Transverse colon (tissue), 4 donors: ENCODE results near the gene SNRNP48. TPM values are rescaled to one million over a fixed set of nuclear protein-coding genes. Genes with fewer than 3 reads are reported as not detected.
A peak's percentile ranks its signal among the peaks of the same experiment; 100 is the strongest.

Experiments
- DNase-seq: peaks from one replicate; pipeline ENCODE4 v3.0.0-alpha.2; 2019
- H3K27ac ChIP-seq, 4 donors: fragments of 200-600 bp; sonication (generic); 2 replicates each; pipeline ENCODE4 v1.5.1; 2016 to 2018; ENCODE audit warnings: inconsistent platforms in 4 of 4
- H3K27me3 ChIP-seq: fragments of 200-600 bp; sonication (generic); 2 replicates; pipeline ENCODE4 v1.5.1; 2017; ENCODE audit warnings: inconsistent platforms
- H3K36me3 ChIP-seq, 4 donors: fragments of 200-600 bp; sonication (generic); 2 replicates each; pipeline ENCODE4 v1.5.1; 2017 to 2019; ENCODE audit warnings: inconsistent platforms in 4 of 4
- H3K4me1 ChIP-seq, 4 donors: fragments of 200-600 bp; sonication (generic); 2 replicates each; pipeline ENCODE4 v1.5.1; 2017 to 2020; ENCODE audit warnings: inconsistent platforms in 4 of 4
- H3K4me3 ChIP-seq, 4 donors: fragments of 200-600 bp; sonication (generic); 1 replicate in 1 of 4; 2 replicates in 3 of 4; pipeline versions ENCODE4 v1.5.1 to v1.6.1; 2017 to 2019; ENCODE audit warnings: inconsistent platforms in 4 of 4
- H3K9me3 ChIP-seq, 2 donors: fragments of 200-600 bp; sonication (generic); 2 replicates each; pipeline ENCODE4 v1.5.1; 2017 to 2019; ENCODE audit warnings: inconsistent platforms in 2 of 2
- CTCF ChIP-seq, 5 experiments: fragments of 200-600 bp in 3 of 5; fragments of 450-650 bp in 2 of 5; sonication (generic) in 3 of 5; IDR thresholded peaks; 1 replicate in 2 of 5; 2 replicates in 3 of 5; pipeline ENCODE4 v1.5.1; 2016 to 2017; ENCODE audit warnings: antibody characterized with exemption in 5 of 5, inconsistent platforms in 3 of 5, mild to moderate bottlenecking in 2 of 5, moderate library complexity in 1 of 5
- EP300 ChIP-seq: sonication (generic); formaldehyde crosslinking; IDR thresholded peaks from one replicate; pipeline ENCODE4 v1.6.1; 2017; ENCODE audit warnings: antibody characterized with exemption, low read depth
- POLR2A ChIP-seq: fragments of 450-650 bp; IDR thresholded peaks from one replicate; pipeline ENCODE4 v1.6.1; 2016; ENCODE audit warnings: antibody characterized with exemption, mild to moderate bottlenecking, moderate library complexity
- POLR2AphosphoS5 ChIP-seq, 3 donors: sonication (generic); formaldehyde crosslinking; IDR thresholded peaks; one replicate each; pipeline ENCODE4 v1.6.1; 2016; ENCODE audit warnings: antibody characterized with exemption in 3 of 3
- WGBS, 2 donors: methylation state at CpG; one replicate each; pipeline ENCODE4 v1.1.5; 2018; ENCODE audit warnings: low coverage in 1 of 2; 5-methylcytosine and 5-hydroxymethylcytosine counted together
- in situ Hi-C, 4 donors: fragments of 200-750 bp; cut with MboI; loops; one replicate each; pipeline versions ENCODE4 v1.15.0 to v1.15.1; 2017; ENCODE audit warnings: low sequenced_read_pairs in 3 of 4, low pct_ligation_motif_present in 1 of 4, low pct_unique_long_range_greater_than_20kb in 1 of 4
- intact Hi-C: fragments of 100-400 bp; cut with DNase I; formaldehyde crosslinking; loops from one replicate; pipeline ENCODE4 v1.15.1; 2023; ENCODE audit warnings: low total_unique reads
- total RNA-seq, 4 donors: library from RNA; depleted of rRNA; stranded (reverse); fragments of >200 nt; gene quantifications; one replicate each; pipeline ENCODE4 v1.1.0, GENCODE V29; 2016

SNRNP48 gene
- total RNA-seq, 4 donors from 2014 or later: 7.9 to 31.8 (median 16.6) TPM

DNA sequence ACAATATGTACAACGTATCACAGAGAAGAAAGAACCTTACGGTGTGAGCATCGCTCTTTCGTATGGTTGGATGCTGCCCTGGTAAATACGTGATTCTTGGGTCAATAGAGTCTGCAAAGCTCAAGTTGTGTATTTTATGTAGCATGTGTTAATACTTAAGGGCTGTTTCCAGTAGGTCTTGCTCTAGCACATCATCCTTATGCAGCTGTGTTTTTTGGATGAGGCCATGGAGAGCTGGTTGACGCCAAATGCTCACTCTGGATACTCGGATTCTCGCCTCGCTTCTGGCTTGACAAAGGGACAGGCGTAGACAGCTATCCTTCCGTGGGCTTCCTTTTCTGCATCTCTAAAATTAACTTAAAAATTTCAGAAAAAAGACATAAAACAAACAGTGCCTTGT is 38.9 kb downstream of the SNRNP48 start:
- peaks cover 0 to 12% (median 0%) of the 10 kb centered on the region in 4 donors for H3K4me1 ChIP-seq
- DNase-seq: no peak
- H3K27ac ChIP-seq: no peak overlapping the region
- TF ChIP-seq CTCF (IDR thresholded peaks at IDR 0.05) (no peak), POLR2AphosphoS5 (IDR thresholded peaks at IDR 0.05) (no peak), POLR2A (no peak), EP300 (no peak)
- in situ Hi-C loops: no loop called here
- H3K36me3 ChIP-seq: no peaks in the 10 kb centered on the region
- intact Hi-C loops: no loop called here
- H3K27me3 ChIP-seq: no peaks in the 10 kb centered on the region
- 73 to 82% methylated on average over 10 to 11 of the region's 11 CpGs for WGBS, 2 donors
- H3K9me3 ChIP-seq: no peaks in the 10 kb centered on the region
- no peak overlapping the region for H3K4me3 ChIP-seq

DNA sequence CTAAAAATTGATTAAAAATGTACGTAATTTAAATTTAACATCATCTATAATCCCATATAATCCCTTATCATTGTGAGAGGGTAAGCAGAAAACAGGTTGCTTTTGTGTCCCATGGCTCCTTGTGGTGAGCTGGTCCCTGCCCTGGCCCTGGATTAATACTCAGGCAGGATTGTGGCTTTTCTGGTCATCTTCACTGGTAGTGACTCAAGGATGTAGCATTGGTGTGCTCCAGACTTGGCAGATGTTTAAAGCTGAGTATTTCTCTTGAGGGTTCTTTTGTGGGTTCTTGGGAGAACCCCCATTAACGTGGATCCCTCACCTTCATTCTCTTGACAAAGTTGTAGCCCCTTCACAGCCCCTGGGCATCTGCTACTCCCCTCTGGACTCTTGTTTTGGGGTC is 39.3 kb downstream of the SNRNP48 start:
- WGBS, 2 donors: 44 to 54% methylated on average over 2 of the region's 2 CpGs

DNA sequence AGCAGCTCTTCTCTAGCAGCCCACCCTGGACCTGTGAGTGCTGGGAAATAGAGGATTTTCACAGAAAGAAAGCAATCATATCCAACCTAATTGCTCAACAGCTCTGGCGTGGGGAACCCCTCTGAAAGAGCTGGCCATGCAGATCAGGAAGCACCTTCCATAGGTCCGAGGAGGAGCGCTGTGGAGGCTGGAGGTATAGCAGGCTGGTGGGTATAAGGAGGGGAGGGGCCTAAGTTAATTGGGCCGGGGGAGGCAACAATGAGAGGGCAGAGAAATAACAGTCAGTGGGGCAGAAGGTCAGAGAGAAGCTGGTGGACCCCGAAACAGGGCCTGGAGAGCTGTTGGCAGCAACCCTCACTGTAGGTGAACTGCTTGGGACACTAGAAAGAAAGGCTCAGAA is 40.8 kb downstream of the SNRNP48 start:
- WGBS, 2 donors: 88% methylated on average over 5 of the region's 5 CpGs; no CpG with 5 or more reads in 1 of the 2 donors
- no peaks in the 10 kb centered on the region for H3K36me3 ChIP-seq
- TF ChIP-seq CTCF (IDR thresholded peaks at IDR 0.05): no peak
- no peak for TF ChIP-seq EP300
- TF ChIP-seq POLR2A: no peak
- no peak for TF ChIP-seq POLR2AphosphoS5 (IDR thresholded peaks at IDR 0.05)
- no peak for DNase-seq
- peaks cover 0 to 12% (median 0%) of the 10 kb centered on the region in 4 donors for H3K4me1 ChIP-seq
- no peak overlapping the region for H3K4me3 ChIP-seq
- in situ Hi-C loops (no loop called here), intact Hi-C loops (no loop called here)
- H3K9me3 ChIP-seq: no peaks in the 10 kb centered on the region
- no peaks in the 10 kb centered on the region for H3K27me3 ChIP-seq
- H3K27ac ChIP-seq: peak overlapping the region in 1 of 4 donors; percentile 30

More for the DNA sequence above, 39.3 kb downstream of the SNRNP48 start:
- no peaks in the 10 kb centered on the region for H3K27me3 ChIP-seq
- intact Hi-C loops (no loop called here), in situ Hi-C loops (no loop called here)
- H3K36me3 ChIP-seq: no peaks in the 10 kb centered on the region
- H3K9me3 ChIP-seq: no peaks in the 10 kb centered on the region
- H3K4me3 ChIP-seq: no peak overlapping the region
- no peak for DNase-seq
- H3K27ac ChIP-seq: no peak overlapping the region
- TF ChIP-seq POLR2A (no peak), CTCF (IDR thresholded peaks at IDR 0.05) (no peak), POLR2AphosphoS5 (IDR thresholded peaks at IDR 0.05) (no peak), EP300 (no peak)
- H3K4me1 ChIP-seq: peaks cover 0 to 12% (median 0%) of the 10 kb centered on the region in 4 donors

DNA sequence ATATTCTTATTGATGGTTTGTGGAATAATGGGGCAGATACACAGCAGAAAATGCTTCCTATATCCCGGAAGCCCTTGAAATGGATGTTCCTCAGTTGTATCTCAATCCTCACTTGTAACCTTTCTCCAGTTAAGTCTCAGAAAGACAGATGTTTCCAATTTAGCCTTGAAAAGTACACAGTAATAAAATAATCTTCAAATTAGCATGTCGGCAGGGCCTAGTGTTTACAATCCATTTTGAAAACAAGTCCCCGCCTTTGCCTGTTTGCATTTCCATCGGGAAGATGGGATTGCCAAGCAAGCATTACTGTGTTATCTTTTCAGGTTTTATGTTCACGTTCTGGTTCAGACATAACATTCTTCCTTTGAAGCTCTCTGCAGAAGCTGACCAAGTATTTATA is 41.5 kb downstream of the SNRNP48 start:
- intact Hi-C loops (no loop called here), in situ Hi-C loops (no loop called here)
- TF ChIP-seq EP300: no peak
- TF ChIP-seq POLR2AphosphoS5 (IDR thresholded peaks at IDR 0.05): no peak
- TF ChIP-seq POLR2A: no peak
- no peak for TF ChIP-seq CTCF (IDR thresholded peaks at IDR 0.05)
- WGBS, 2 donors: 22 to 39% methylated on average over 3 to 5 of the region's 5 CpGs
- Histone ChIP-seq H3K27ac (peak overlapping the region in 1 of 4 donors; percentile 30), H3K9me3 (no peaks in the 10 kb centered on the region), H3K4me1 (peaks cover 0 to 12% (median 0%) of the 10 kb centered on the region in 4 donors), H3K27me3 (no peaks in the 10 kb centered on the region), H3K36me3 (no peaks in the 10 kb centered on the region), H3K4me3 (no peak overlapping the region)
- DNase-seq: no peak
